HG02759 (cell line): Measurements from ENCODE around the gene BMP2K.

Experiments
- ATAC-seq: cut with Tn5 transposase; IDR thresholded peaks from one replicate; pipeline ENCODE4 v1.9.1; 2021; ENCODE audit warnings: mild to moderate bottlenecking, moderate library complexity; ENCODE audit not compliant: unreplicated experiment

Gene BMP2K

GRCh38 chr4:78923464-78924312, 147.5 kb downstream of the BMP2K start:
- no peak for ATAC-seq

- no peak for ATAC-seq
Observed at GRCh38 chr4:78926826-78927225, 150.7 kb downstream of the BMP2K start.

- no peak for ATAC-seq
Observed at GRCh38 chr4:78928835-78929234, 152.7 kb downstream of the BMP2K start.

GRCh38 chr4:78930016-78930629, 154.0 kb downstream of the BMP2K start:
- no peak for ATAC-seq

GRCh38 chr4:78936989-78937388, 160.8 kb downstream of the BMP2K start:
- ATAC-seq = no peak

GRCh38 chr4:78937837-78938236, 161.7 kb downstream of the BMP2K start:
- ATAC-seq = no peak

- ATAC-seq = no peak
Observed at GRCh38 chr4:78938474-78938867, 162.3 kb downstream of the BMP2K start.

- peak; percentile 99 for ATAC-seq
Observed at GRCh38 chr4:78938868-78939666, 162.9 kb downstream of the BMP2K start, which contains the start of gene PAQR3. PAQR3 (minus strand) TSS chr4:78939438; CDS start chr4:78939224, 214 bp downstream.

- ATAC-seq = peak; percentile 16
Observed at GRCh38 chr4:78939667-78940008, 163.5 kb downstream of the BMP2K start.

GRCh38 chr4:78940752-78941151, 164.6 kb downstream of the BMP2K start:
- no peak for ATAC-seq

- no peak for ATAC-seq
Observed at GRCh38 chr4:78944381-78944780, 168.2 kb downstream of the BMP2K start.

GRCh38 chr4:78945651-78946179, 169.6 kb downstream of the BMP2K start:
- no peak for ATAC-seq

GRCh38 chr4:78949735-78950134, 173.6 kb downstream of the BMP2K start:
- ATAC-seq = no peak

GRCh38 chr4:78951862-78952472, 175.8 kb downstream of the BMP2K start:
- peak; percentile 85 for ATAC-seq

- ATAC-seq = no peak
Observed at GRCh38 chr4:78953231-78953630, 177.1 kb downstream of the BMP2K start.

- no peak for ATAC-seq
Observed at GRCh38 chr4:78953769-78954666, 177.9 kb downstream of the BMP2K start.

- ATAC-seq = no peak
Observed at GRCh38 chr4:78956975-78957374, 180.8 kb downstream of the BMP2K start.

GRCh38 chr4:78960926-78961325, 184.8 kb downstream of the BMP2K start:
- ATAC-seq = no peak
